IMR-90 (cell line): ENCODE data around the gene SEMA5A. TPM values are rescaled to one million over a fixed set of nuclear protein-coding genes. Genes with fewer than 3 reads are reported as not detected.

ENCODE experiments used
- ATAC-seq: fragments of 200-7000 bp; cut with Tn5 transposase; 2 replicates; pipeline ENCODE4 v1.9.1; 2020; ENCODE audit warnings: low read depth, mild to moderate bottlenecking, moderate library complexity
- BruUV-seq: library from RNA; stranded (reverse); fragments of 400-500 nt; replicated peaks from 2 replicates; lab custom pipeline; 2021; lab: Mats Ljungman, UMichigan
- CTCF ChIA-PET: fragments of 300-600 bp; formaldehyde crosslinking; extraction: SDS; loops from one replicate; lab custom pipeline; 2021; ENCODE audit warnings: antibody characterized with exemption; lab: Yijun Ruan, JAX
- POLR2A ChIA-PET: fragments of 300-600 bp; sonication (Branson Sonifier 250); formaldehyde crosslinking; loops from one replicate; lab custom pipeline; 2022; ENCODE audit warnings: antibody characterized with exemption; ENCODE audit not compliant: unreplicated experiment; lab: Charles Lee
- DNase-seq: peaks from one replicate; pipeline ENCODE4 v3.0.0; 2013
- H2AFZ ChIP-seq: replicated peaks from 2 replicates; pipeline ENCODE3; 2013; ENCODE audit warnings: low read length, mild to moderate bottlenecking; ENCODE audit not compliant: poor library complexity
- H2AK5ac ChIP-seq: 2 replicates; pipeline ENCODE4 v1.6.1; 2013; ENCODE audit warnings: low read depth, low read length, inconsistent platforms
- H2AK9ac ChIP-seq: replicated peaks from 2 replicates; pipeline ENCODE3; 2013; ENCODE audit warnings: mild to moderate bottlenecking, low read depth, low read length, moderate library complexity; ENCODE audit not compliant: poor library complexity
- H2BK120ac ChIP-seq: 2 replicates; pipeline ENCODE4 v1.6.1; 2013; ENCODE audit warnings: low read depth, low read length, inconsistent platforms
- H2BK15ac ChIP-seq: 3 replicates; pipeline ENCODE4 v1.6.1; 2013; ENCODE audit warnings: low read depth, low read length, inconsistent platforms
- H2BK20ac ChIP-seq: 2 replicates; pipeline ENCODE4 v1.6.1; 2013; ENCODE audit warnings: low read depth, mild to moderate bottlenecking, inconsistent platforms, low read length, moderate library complexity
- H2BK5ac ChIP-seq: 2 replicates; pipeline ENCODE4 v1.6.1; 2013; ENCODE audit warnings: mild to moderate bottlenecking, low read depth, low read length, inconsistent platforms; ENCODE audit not compliant: poor library complexity, severe bottlenecking
- H3K14ac ChIP-seq: replicated peaks from 2 replicates; pipeline ENCODE4 v1.6.1; 2013; ENCODE audit warnings: low read depth, low read length, inconsistent platforms
- H3K18ac ChIP-seq: 2 replicates; pipeline ENCODE4 v1.6.1; 2013; ENCODE audit warnings: low read depth, low read length, control low read depth
- H3K23ac ChIP-seq: 2 replicates; pipeline ENCODE4 v1.6.1; 2013; ENCODE audit warnings: low read depth, low read length, inconsistent platforms
- H3K27ac ChIP-seq: 2 replicates; pipeline ENCODE4 v1.5.1; 2013; ENCODE audit warnings: mild to moderate bottlenecking, control low read depth, low read length; ENCODE audit not compliant: insufficient read depth
- H3K27me3 ChIP-seq: 2 replicates; pipeline ENCODE4 v1.6.1; 2013; ENCODE audit warnings: low read length; ENCODE audit not compliant: control insufficient read depth, insufficient read depth
- H3K36me3 ChIP-seq: 2 replicates; pipeline ENCODE4 v1.6.1; 2013; ENCODE audit warnings: low read length, mixed read lengths; ENCODE audit not compliant: control insufficient read depth, insufficient read depth
- H3K4ac ChIP-seq: 2 replicates; pipeline ENCODE4 v1.6.1; 2013; ENCODE audit warnings: low read depth, low read length, inconsistent platforms
- H3K4me1 ChIP-seq: 2 replicates; pipeline ENCODE4 v1.6.1; 2013; ENCODE audit warnings: low read length, mixed read lengths; ENCODE audit not compliant: control insufficient read depth, insufficient read depth
- H3K4me2 ChIP-seq: 2 replicates; pipeline ENCODE4 v1.6.1; 2013; ENCODE audit warnings: low read depth, mild to moderate bottlenecking, control low read depth, low read length, moderate library complexity
- H3K4me3 ChIP-seq: 2 replicates; pipeline ENCODE4 v1.5.1; 2013; ENCODE audit warnings: low read depth, mild to moderate bottlenecking, control low read depth, low read length, moderate library complexity; ENCODE audit not compliant: insufficient read depth
- H3K56ac ChIP-seq: 2 replicates; pipeline ENCODE4 v1.6.1; 2013; ENCODE audit warnings: low read length, inconsistent platforms; ENCODE audit not compliant: insufficient read depth; ENCODE audit errors: extremely low read depth
- H3K79me1 ChIP-seq, 2 experiments: 2 replicates each; pipeline ENCODE4 v1.6.1; 2013; ENCODE audit warnings: low read length in 2 of 2, inconsistent platforms in 1 of 2, low read depth in 1 of 2
- H3K9ac ChIP-seq: 2 replicates; pipeline ENCODE4 v1.6.1; 2013; ENCODE audit warnings: low read depth, low read length, control low read depth
- H3K9me1 ChIP-seq: 2 replicates; pipeline ENCODE4 v1.6.1; 2013; ENCODE audit warnings: low read length, inconsistent platforms; ENCODE audit not compliant: insufficient read depth
- H3K9me3 ChIP-seq: 2 replicates; pipeline ENCODE4 v1.6.1; 2013; ENCODE audit warnings: low read length; ENCODE audit not compliant: control insufficient read depth, insufficient read depth
- H4K20me1 ChIP-seq: 2 replicates; pipeline ENCODE4 v1.6.1; 2013; ENCODE audit warnings: low read length, inconsistent platforms; ENCODE audit not compliant: insufficient read depth
- H4K5ac ChIP-seq: 2 replicates; pipeline ENCODE4 v1.6.1; 2013; ENCODE audit warnings: mild to moderate bottlenecking, low read depth, low read length, control low read depth
- H4K8ac ChIP-seq, 2 experiments: 2 replicates each; pipeline ENCODE4 v1.6.1; 2013; ENCODE audit warnings: low read depth in 2 of 2, low read length in 2 of 2, control low read depth in 1 of 2, inconsistent platforms in 1 of 2
- H4K91ac ChIP-seq: 2 replicates; pipeline ENCODE4 v1.6.1; 2013; ENCODE audit warnings: low read depth, low read length, inconsistent platforms; ENCODE audit not compliant: insufficient read depth
- BHLHE40 ChIP-seq: fragments of 150-350 bp; IDR thresholded peaks from 2 replicates; pipeline ENCODE4 v1.6.1; 2016; ENCODE audit warnings: mild to moderate bottlenecking, low read depth, low read length
- CEBPB ChIP-seq: IDR thresholded peaks from 2 replicates; pipeline ENCODE4 v1.6.1; 2012; ENCODE audit warnings: low read depth, low read length, improper control_type of control experiment
- MAFK ChIP-seq: IDR thresholded peaks from 2 replicates; pipeline ENCODE4 v1.6.1; 2012; ENCODE audit warnings: low read depth, low read length, improper control_type of control experiment
- MAZ ChIP-seq: IDR thresholded peaks from 2 replicates; pipeline ENCODE4 v1.6.1; 2012; ENCODE audit warnings: low read depth, mild to moderate bottlenecking, low read length, improper control_type of control experiment, moderate library complexity, borderline replicate concordance
- NFE2L2 ChIP-seq: fragments of 150-350 bp; IDR thresholded peaks from 2 replicates; pipeline ENCODE4 v1.6.1; 2016; ENCODE audit warnings: low read depth, mild to moderate bottlenecking, low read length
- RCOR1 ChIP-seq: IDR thresholded peaks from 2 replicates; pipeline ENCODE4 v1.6.1; 2012; ENCODE audit warnings: mild to moderate bottlenecking, low read length, improper control_type of control experiment; ENCODE audit not compliant: insufficient replicate concordance
- RFX5 ChIP-seq: IDR thresholded peaks from 2 replicates; pipeline ENCODE4 v1.8.0; 2012; ENCODE audit warnings: low read depth, mild to moderate bottlenecking, low read length, moderate library complexity
- WGBS, 2 experiments: methylation state at CpG; one replicate each; pipeline versions ENCODE4 v1.1.5 to v1.1.7; 2013; ENCODE audit warnings: missing lambda C conversion rate in 2 of 2; ENCODE audit not compliant: insufficient read length in 1 of 2; ENCODE audit errors: extremely low coverage in 2 of 2; 5-methylcytosine and 5-hydroxymethylcytosine counted together
- dilution Hi-C: fragments of 300-500 bp; cut with HindIII; formaldehyde crosslinking; loops from one replicate; pipeline ENCODE4 v1.14.3; 2018; ENCODE audit warnings: low sequenced_read_pairs; ENCODE audit not compliant: unreplicated experiment
- in situ Hi-C: fragments of 300-500 bp; cut with MboI; formaldehyde crosslinking; loops from 3 replicates; pipeline ENCODE4 v1.14.3; 2019; ENCODE audit warnings: low sequenced_read_pairs, inconsistent platforms, mixed read lengths
- intact Hi-C: fragments of 100-400 bp; cut with micrococcal nuclease; formaldehyde crosslinking; loops from 2 replicates; pipeline ENCODE4 v1.10.0; 2022
- polyA plus RNA-seq, 3 experiments: library from polyadenylated mRNA; depleted of rRNA; stranded (reverse); fragments of >200 nt; gene quantifications; 2 replicates each; pipeline ENCODE4 v1.2.3, GENCODE V29; 2012; ENCODE audit warnings: low replicate concordance in 1 of 3
- total RNA-seq: library from RNA; depleted of rRNA; stranded (reverse); fragments of >200 nt; gene quantifications from 2 replicates; pipeline ENCODE4 v1.2.3, GENCODE V29; 2012
- TF ChIP-seq, protein P1 (sequence below): fragments of 150-350 bp; IDR thresholded peaks from 2 replicates; pipeline ENCODE4 v1.6.1; 2016; ENCODE audit warnings: low read depth, mild to moderate bottlenecking, low read length, moderate library complexity, borderline replicate concordance

Gene SEMA5A
- total and polyA plus RNA-seq, 2 of the 4 experiments (the other 2 are of a cell fraction) = 8.2 to 9.9 TPM

DNA sequence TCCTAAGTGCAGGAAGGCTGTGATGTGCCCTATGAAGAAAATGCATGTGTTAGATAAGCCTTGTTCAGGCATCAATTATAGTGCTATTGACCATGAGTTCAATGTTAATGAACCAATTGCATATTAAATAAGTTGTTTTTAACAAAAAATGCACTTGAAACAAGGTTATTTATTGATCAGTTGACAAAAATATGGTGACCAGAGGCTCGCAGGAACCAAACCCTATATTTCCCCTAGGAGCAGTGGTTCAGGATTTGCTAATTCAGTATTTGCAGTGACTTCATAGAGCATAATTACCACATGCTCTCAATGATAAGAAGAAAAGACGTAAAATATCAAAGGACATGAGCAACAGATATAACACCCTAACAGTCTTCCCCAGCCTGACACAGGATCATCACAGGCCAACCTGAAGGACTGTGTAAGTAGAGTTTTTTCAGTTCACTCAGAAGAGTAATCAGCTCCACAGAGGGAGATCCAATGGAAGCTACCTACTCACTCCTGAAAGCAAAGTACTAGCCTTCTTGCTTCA lies 92.3 kb downstream of the SEMA5A start:
- H3K27ac ChIP-seq = no peak overlapping the region
- H2BK15ac ChIP-seq = no peak overlapping the region
- intact Hi-C loops (no loop called here), in situ Hi-C loops (no loop called here), dilution Hi-C loops (no loop called here)
- no peak overlapping the region for H3K18ac ChIP-seq
- DNase-seq = no peak
- WGBS, 2 experiments = no CpG with 5 or more reads among the region's 2 CpGs
- BruUV-seq = no TSS peak
- H3K4ac ChIP-seq = no peak overlapping the region
- H3K4me1 ChIP-seq = peaks cover 4% of the 10 kb centered on the region
- ATAC-seq = no peak
- H2AK5ac ChIP-seq = no peak overlapping the region
- no peak overlapping the region for H2BK120ac ChIP-seq
- 0 out of 2 replicates have a peak, but pooled peaks cover 2% of the 10 kb centered on the region for H3K36me3 ChIP-seq
- H3K14ac ChIP-seq = no peak overlapping the region
- no peak overlapping the region for H2BK20ac ChIP-seq
- H4K20me1 ChIP-seq = peaks cover 42% of the 10 kb centered on the region; the same call in 1 of the 2 replicates
- no peak overlapping the region for H3K56ac ChIP-seq
- no peak overlapping the region for H2AK9ac ChIP-seq
- ChIA-PET CTCF (no interaction called here), POLR2A (no interaction called here)
- H3K27me3 ChIP-seq = peaks cover 2% of the 10 kb centered on the region; the same call in 1 of the 2 replicates
- no peaks in the 10 kb centered on the region; the same call in 1 of the 2 replicates for H3K9me1 ChIP-seq
- no peak overlapping the region for H3K23ac ChIP-seq
- H4K8ac ChIP-seq = no peak overlapping the region
- TF ChIP-seq BHLHE40 (no peak), CEBPB (no peak), MAFK (no peak), NFE2L2 (no peak), MAZ (no peak), RFX5 (no peak), RCOR1 (no peak)
- TF ChIP-seq, protein P1, sequence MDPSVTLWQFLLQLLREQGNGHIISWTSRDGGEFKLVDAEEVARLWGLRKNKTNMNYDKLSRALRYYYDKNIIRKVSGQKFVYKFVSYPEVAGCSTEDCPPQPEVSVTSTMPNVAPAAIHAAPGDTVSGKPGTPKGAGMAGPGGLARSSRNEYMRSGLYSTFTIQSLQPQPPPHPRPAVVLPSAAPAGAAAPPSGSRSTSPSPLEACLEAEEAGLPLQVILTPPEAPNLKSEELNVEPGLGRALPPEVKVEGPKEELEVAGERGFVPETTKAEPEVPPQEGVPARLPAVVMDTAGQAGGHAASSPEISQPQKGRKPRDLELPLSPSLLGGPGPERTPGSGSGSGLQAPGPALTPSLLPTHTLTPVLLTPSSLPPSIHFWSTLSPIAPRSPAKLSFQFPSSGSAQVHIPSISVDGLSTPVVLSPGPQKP = no peak
- H4K5ac ChIP-seq = no peak overlapping the region
- H2AFZ ChIP-seq = no peak overlapping the region
- H2BK5ac ChIP-seq = no peak overlapping the region
- H4K91ac ChIP-seq = no peak overlapping the region
- H3K4me3 ChIP-seq = no peak overlapping the region
- H3K9ac ChIP-seq = no peak overlapping the region
- H3K4me2 ChIP-seq = no peak overlapping the region
- peaks cover 11% of the 10 kb centered on the region for H3K9me3 ChIP-seq
- H3K79me1 ChIP-seq = peaks cover 13 to 69% of the 10 kb centered on the region in 2 experiments; a peak in 3 of 4 replicates
